ENCODE results near the gene TAGLN.
A peak's percentile ranks its signal among the peaks of the same experiment; 100 is the strongest.

Gene TAGLN

GRCh38 chr11:117212697-117213355, 13.7 kb downstream of the TAGLN start:
- no peak for TF ChIP-seq CTCF (IDR thresholded peaks at IDR 0.05; ENCODE audit: unreplicated experiment in 3 of 3)
- H3K9me3 Mint-ChIP-seq, result no peaks in the 10 kb centered on the region
- peak overlapping the region in 1 of 3 experiments; percentile 26 for H3K27ac Mint-ChIP-seq
- H3K4me3 Mint-ChIP-seq, result no peak overlapping the region
- peaks cover 42% of the 10 kb centered on the region for H3K36me3 Mint-ChIP-seq (ENCODE audit: low read depth)
- H3K27me3 Mint-ChIP-seq (ENCODE audit: low read depth), result peaks cover 4% of the 10 kb centered on the region
- H3K4me1 Mint-ChIP-seq, result peaks cover 11% of the 10 kb centered on the region

- peak overlapping the region in 2 of 3 experiments; percentile 6 to 48 for H3K27ac Mint-ChIP-seq
- TF ChIP-seq CTCF (IDR thresholded peaks at IDR 0.05; ENCODE audit: unreplicated experiment in 3 of 3), result no peak
These were observed 15.4 kb downstream of the TAGLN start for GRCh38 chr11:117214404-117215110.

GRCh38 chr11:117217141-117218084, 18.2 kb downstream of the TAGLN start:
- H3K27me3 Mint-ChIP-seq (ENCODE audit: low read depth), result peaks cover 4% of the 10 kb centered on the region
- peaks cover 56% of the 10 kb centered on the region for H3K4me1 Mint-ChIP-seq
- H3K27ac Mint-ChIP-seq, result peak overlapping the region; percentile 88 to 94 (median 93)
- H3K36me3 Mint-ChIP-seq (ENCODE audit: low read depth), result peaks cover 48% of the 10 kb centered on the region
- peak overlapping the region in 2 of 3 experiments; percentile 52 to 72 for H3K4me3 Mint-ChIP-seq
- no peaks in the 10 kb centered on the region for H3K9me3 Mint-ChIP-seq
- TF ChIP-seq CTCF (IDR thresholded peaks at IDR 0.05; ENCODE audit: unreplicated experiment in 3 of 3), result no peak

More at GRCh38 chr11:117214404-117215110, 15.4 kb downstream of the TAGLN start:
- Mint-ChIP-seq H3K4me3 (no peak overlapping the region), H3K9me3 (no peaks in the 10 kb centered on the region), H3K36me3 (ENCODE audit: low read depth) (peaks cover 58% of the 10 kb centered on the region), H3K27me3 (ENCODE audit: low read depth) (peaks cover 4% of the 10 kb centered on the region), H3K4me1 (peaks cover 28% of the 10 kb centered on the region)

GRCh38 chr11:117218133-117218915, 19.2 kb downstream of the TAGLN start:
- peak overlapping the region in 2 of 3 experiments; percentile 52 to 72 for H3K4me3 Mint-ChIP-seq
- peaks cover 42% of the 10 kb centered on the region for H3K36me3 Mint-ChIP-seq (ENCODE audit: low read depth)
- no peaks in the 10 kb centered on the region for H3K9me3 Mint-ChIP-seq
- peak overlapping the region; percentile 88 to 94 (median 93) for H3K27ac Mint-ChIP-seq
- H3K27me3 Mint-ChIP-seq (ENCODE audit: low read depth), result peaks cover 4% of the 10 kb centered on the region
- TF ChIP-seq CTCF (IDR thresholded peaks at IDR 0.05; ENCODE audit: unreplicated experiment in 3 of 3), result no peak
- peaks cover 57% of the 10 kb centered on the region for H3K4me1 Mint-ChIP-seq

- Mint-ChIP-seq H3K9me3 (no peaks in the 10 kb centered on the region), H3K27me3 (ENCODE audit: low read depth) (peaks cover 4% of the 10 kb centered on the region), H3K36me3 (ENCODE audit: low read depth) (peaks cover 39% of the 10 kb centered on the region), H3K4me3 (peak overlapping the region in 1 of 3 experiments; percentile 55), H3K27ac (peak overlapping the region; percentile 88 to 94 (median 93)), H3K4me1 (peaks cover 61% of the 10 kb centered on the region)
- no peak for TF ChIP-seq CTCF (IDR thresholded peaks at IDR 0.05; ENCODE audit: unreplicated experiment in 3 of 3)
These were observed 19.8 kb downstream of the TAGLN start for GRCh38 chr11:117219001-117219400.
